ENCODE measurements around the gene FOXB1.

- TF ChIP-seq CTCF (IDR thresholded peaks at IDR 0.05) (no peak), POLR2A (IDR thresholded peaks at IDR 0.05) (no peak), EP300 (IDR thresholded peaks at IDR 0.05) (no peak)
Measured at GRCh38 chr15:59991834-59992233, 12.3 kb upstream of the FOXB1 start.
